Activated CD8-positive, alpha-beta memory T cell treated with anti-CD3 and anti-CD28 coated beads, Interleukin-2, amount 10 ng/mL, durations not matched to agents 7 days and 5 days (primary cell): ENCODE results near the gene ARHGEF37. TPM values are rescaled to one million over a fixed set of nuclear protein-coding genes. Genes with fewer than 3 reads are reported as not detected.
A peak's percentile ranks its signal among the peaks of the same experiment; 100 is the strongest.

Experiments
- ATAC-seq: fragments of 150-1000 bp; cut with Tn5 transposase; one replicate; pipeline ENCODE4 v1.10.0; 2021; ENCODE audit warnings: moderate library complexity
- CTCF ChIA-PET: fragments of 350-600 bp; sonication (Branson Sonifier 250); formaldehyde crosslinking; loops from one replicate; lab custom pipeline; 2021; ENCODE audit warnings: antibody characterized with exemption; lab: Charles Lee
- DNase-seq: peaks from one replicate; pipeline ENCODE4 v3.0.0-alpha.2; 2020
- H3K27ac Mint-ChIP-seq: one replicate; pipeline ENCODE4 v1.8.0; 2021; ENCODE audit warnings: mild to moderate bottlenecking, mixed read lengths
- H3K27me3 Mint-ChIP-seq: one replicate; pipeline ENCODE4 v1.8.0; 2021; ENCODE audit warnings: mixed read lengths
- H3K36me3 Mint-ChIP-seq: one replicate; pipeline ENCODE4 v1.8.0; 2021; ENCODE audit warnings: mild to moderate bottlenecking, mixed read lengths
- H3K4me1 Mint-ChIP-seq: one replicate; pipeline ENCODE4 v1.8.0; 2021; ENCODE audit warnings: mixed read lengths
- H3K4me3 Mint-ChIP-seq: one replicate; pipeline ENCODE4 v1.8.0; 2021; ENCODE audit warnings: mild to moderate bottlenecking, moderate library complexity, mixed read lengths
- H3K9me3 Mint-ChIP-seq: one replicate; pipeline ENCODE4 v1.8.0; 2022; ENCODE audit warnings: low read depth, mixed read lengths
- total RNA-seq, 2 experiments: library from RNA; stranded (reverse); gene quantifications; one replicate each; pipeline ENCODE4 v1.2.3, GENCODE V29; 2021

The ARHGEF37 gene
- total RNA-seq, 2 experiments from 2014 or later, result 0.37 to 1.1 TPM

GRCh38 chr5:149610589-149611255 lies 29.4 kb downstream of the ARHGEF37 start:
- ATAC-seq (no peak), DNase-seq (no peak)
- Mint-ChIP-seq H3K36me3 (no peaks in the 10 kb centered on the region), H3K27me3 (peaks cover 4% of the 10 kb centered on the region), H3K4me3 (no peak overlapping the region), H3K27ac (no peak overlapping the region), H3K9me3 (peaks cover 4% of the 10 kb centered on the region), H3K4me1 (peaks cover 17% of the 10 kb centered on the region)
- CTCF ChIA-PET, result no interaction called here

DNA sequence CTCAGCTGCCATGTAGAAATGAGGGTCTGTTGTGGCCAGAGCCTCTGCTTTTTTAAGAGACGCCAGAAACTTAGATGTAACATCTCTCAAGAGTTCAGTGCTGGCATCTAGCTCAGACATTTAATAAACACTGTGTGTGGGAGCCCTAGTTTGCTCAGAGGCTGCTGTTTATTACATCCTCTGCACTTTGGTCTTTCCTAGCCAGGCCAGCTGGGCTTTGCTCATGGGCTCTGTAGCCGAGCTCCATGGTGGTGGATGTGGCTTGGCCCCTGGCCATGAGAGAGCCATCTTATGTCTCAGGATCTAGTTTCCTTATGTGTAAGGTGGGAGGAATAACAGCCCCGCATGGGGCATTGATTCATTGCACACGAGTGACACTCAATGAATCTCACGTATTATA lies 30.0 kb downstream of the ARHGEF37 start:
- H3K36me3 Mint-ChIP-seq, result no peaks in the 10 kb centered on the region
- CTCF ChIA-PET, result no interaction called here
- H3K4me3 Mint-ChIP-seq, result no peak overlapping the region
- H3K27me3 Mint-ChIP-seq, result peaks cover 4% of the 10 kb centered on the region
- peaks cover 4% of the 10 kb centered on the region for H3K9me3 Mint-ChIP-seq
- ATAC-seq (no peak), DNase-seq (no peak)
- peaks cover 16% of the 10 kb centered on the region for H3K4me1 Mint-ChIP-seq
- H3K27ac Mint-ChIP-seq, result no peak overlapping the region

- DNase-seq, result no peak
- H3K36me3 Mint-ChIP-seq, result no peaks in the 10 kb centered on the region
- H3K4me1 Mint-ChIP-seq, result peaks cover 26% of the 10 kb centered on the region
- no peak for ATAC-seq
- peaks cover 4% of the 10 kb centered on the region for H3K27me3 Mint-ChIP-seq
- H3K4me3 Mint-ChIP-seq, result no peak overlapping the region
- peaks cover 2% of the 10 kb centered on the region for H3K9me3 Mint-ChIP-seq
- CTCF ChIA-PET, result interaction anchor here (0.7 kb wide), 1 partner anchor 391 kb away, joined by 3 read pairs; no protein-coding TSS in a partner anchor
- H3K27ac Mint-ChIP-seq, result no peak overlapping the region
Measured at GRCh38 chr5:149614034-149614907, 33.0 kb downstream of the ARHGEF37 start.

GRCh38 chr5:149615976-149616375 lies 34.7 kb downstream of the ARHGEF37 start:
- ATAC-seq, result no peak
- no peak for DNase-seq
- no peaks in the 10 kb centered on the region for H3K9me3 Mint-ChIP-seq
- no peaks in the 10 kb centered on the region for H3K36me3 Mint-ChIP-seq
- H3K27ac Mint-ChIP-seq, result no peak overlapping the region
- no peak overlapping the region for H3K4me3 Mint-ChIP-seq
- peaks cover 26% of the 10 kb centered on the region for H3K4me1 Mint-ChIP-seq
- H3K27me3 Mint-ChIP-seq, result peaks cover 4% of the 10 kb centered on the region
- CTCF ChIA-PET, result interaction anchor here (1.1 to 3.1 kb wide), 3 partner anchors 51 to 218 kb away, joined by 3 to 13 read pairs (median 4); no protein-coding TSS in a partner anchor

DNA sequence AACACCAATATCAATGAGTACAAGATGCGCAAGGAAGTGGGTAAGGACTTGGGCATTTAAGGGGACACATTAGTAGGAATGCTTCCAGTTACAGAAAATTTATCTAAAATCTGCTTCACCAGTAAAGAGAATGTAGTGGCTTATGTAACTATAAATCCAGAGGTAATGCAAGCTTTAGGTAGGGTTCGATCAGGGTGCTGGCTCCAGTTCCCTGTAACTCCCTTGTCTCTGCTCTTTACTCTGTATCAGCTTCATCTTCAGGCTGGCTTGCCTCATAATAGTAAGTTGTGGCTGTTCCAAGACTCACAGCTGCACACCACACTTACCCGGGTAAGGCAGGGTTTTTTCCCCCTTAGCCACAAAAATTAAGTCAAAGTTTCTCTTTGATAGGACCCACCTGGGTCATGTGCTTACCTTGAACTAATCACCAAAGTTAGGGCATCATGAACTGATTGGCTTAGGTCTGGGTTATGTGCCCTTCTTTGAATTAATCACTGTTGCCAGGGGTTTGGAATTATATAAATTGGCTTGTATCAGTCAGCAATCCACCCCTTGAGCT lies 35.5 kb downstream of the ARHGEF37 start:
- H3K27ac Mint-ChIP-seq, result no peak overlapping the region
- no peak overlapping the region for H3K4me3 Mint-ChIP-seq

DNA sequence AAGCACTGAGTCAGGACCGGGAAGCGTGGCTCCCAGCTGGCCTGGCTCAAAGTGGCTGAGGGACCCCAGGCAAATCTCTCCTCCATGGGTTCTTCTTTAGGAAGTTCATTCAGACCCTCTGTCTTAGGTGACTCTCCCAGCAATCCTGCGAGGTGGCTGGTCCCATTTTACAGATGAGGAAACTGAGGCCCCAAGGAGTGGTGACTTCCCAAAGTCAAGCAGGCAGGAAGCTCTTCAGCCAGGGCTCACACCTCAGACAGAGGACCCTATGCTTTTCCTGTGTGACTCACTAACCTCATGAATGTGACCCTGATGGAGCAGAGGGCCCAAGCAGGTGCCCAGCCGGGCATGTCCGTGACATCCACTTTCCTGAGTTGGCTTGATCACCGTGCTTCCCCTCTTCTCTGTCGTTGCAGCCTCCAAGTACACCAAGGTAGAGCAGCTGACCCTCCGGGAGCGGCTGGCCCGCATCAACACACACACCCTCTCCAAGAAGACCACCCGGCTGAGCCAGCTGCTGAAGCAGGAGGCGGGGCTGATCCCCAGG lies 36.5 kb downstream of the ARHGEF37 start:
- H3K4me3 Mint-ChIP-seq, result no peak overlapping the region
- H3K27me3 Mint-ChIP-seq, result peaks cover 4% of the 10 kb centered on the region
- ATAC-seq, result no peak
- CTCF ChIA-PET, result interaction anchor here (0.8 to 3.1 kb wide), 19 partner anchors 9 to 607 kb away, joined by 3 to 19 read pairs (median 5); no protein-coding TSS in a partner anchor
- no peak overlapping the region for H3K27ac Mint-ChIP-seq
- no peaks in the 10 kb centered on the region for H3K9me3 Mint-ChIP-seq
- H3K36me3 Mint-ChIP-seq, result no peaks in the 10 kb centered on the region
- H3K4me1 Mint-ChIP-seq, result peaks cover 27% of the 10 kb centered on the region
- no peak for DNase-seq

More for the DNA sequence above, 35.5 kb downstream of the ARHGEF37 start:
- Mint-ChIP-seq H3K9me3 (no peaks in the 10 kb centered on the region), H3K27me3 (peaks cover 4% of the 10 kb centered on the region), H3K36me3 (no peaks in the 10 kb centered on the region), H3K4me1 (peaks cover 26% of the 10 kb centered on the region)
- CTCF ChIA-PET, result interaction anchor here (0.8 to 3.1 kb wide), 7 partner anchors 11 to 217 kb away, joined by 3 to 17 read pairs (median 4); no protein-coding TSS in a partner anchor
- ATAC-seq (peak; percentile 60), DNase-seq (no peak)

GRCh38 chr5:149618581-149619248 lies 37.4 kb downstream of the ARHGEF37 start:
- H3K4me3 Mint-ChIP-seq, result no peak overlapping the region
- H3K9me3 Mint-ChIP-seq, result no peaks in the 10 kb centered on the region
- CTCF ChIA-PET, result interaction anchor here (0.6 to 3.1 kb wide), 21 partner anchors 10 to 606 kb away, joined by 3 to 19 read pairs (median 5); no protein-coding TSS in a partner anchor
- H3K4me1 Mint-ChIP-seq, result peaks cover 29% of the 10 kb centered on the region
- no peaks in the 10 kb centered on the region for H3K36me3 Mint-ChIP-seq
- no peak overlapping the region for H3K27ac Mint-ChIP-seq
- DNase-seq, result peak; percentile 57
- H3K27me3 Mint-ChIP-seq, result peaks cover 4% of the 10 kb centered on the region
- peak; percentile 69 for ATAC-seq

GRCh38 chr5:149621415-149622098 lies 40.3 kb downstream of the ARHGEF37 start:
- no peaks in the 10 kb centered on the region for H3K27me3 Mint-ChIP-seq
- CTCF ChIA-PET, result interaction anchor here (0.8 to 2.7 kb wide), 4 partner anchors 12 to 210 kb away, joined by 3 to 13 read pairs (median 4); no protein-coding TSS in a partner anchor
- ATAC-seq (no peak), DNase-seq (no peak)
- no peaks in the 10 kb centered on the region for H3K36me3 Mint-ChIP-seq
- H3K4me3 Mint-ChIP-seq, result no peak overlapping the region
- no peak overlapping the region for H3K27ac Mint-ChIP-seq
- peaks cover 22% of the 10 kb centered on the region for H3K4me1 Mint-ChIP-seq
- no peaks in the 10 kb centered on the region for H3K9me3 Mint-ChIP-seq

DNA sequence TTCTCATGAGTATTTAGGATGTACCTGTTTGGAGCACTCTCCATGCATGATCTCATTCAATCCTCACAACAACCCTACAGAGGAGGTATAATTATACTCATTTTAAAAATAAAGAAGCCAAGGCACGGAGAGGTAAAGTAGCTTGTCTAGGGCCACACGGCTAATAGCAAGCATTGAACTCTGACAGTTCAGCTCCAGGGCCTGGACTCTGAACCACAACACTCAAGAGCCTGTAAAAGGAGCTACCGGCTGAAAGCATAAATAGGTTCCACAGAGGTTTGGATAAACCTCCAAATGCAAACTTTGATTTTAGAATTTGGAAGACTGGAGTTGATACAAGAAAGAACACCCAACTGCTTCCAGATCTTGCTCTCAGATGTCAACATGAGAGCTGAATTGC lies 41.2 kb downstream of the ARHGEF37 start:
- no peak for ATAC-seq

GRCh38 chr5:149623473-149623872 lies 42.2 kb downstream of the ARHGEF37 start:
- H3K27me3 Mint-ChIP-seq, result no peaks in the 10 kb centered on the region
- no peak overlapping the region for H3K4me3 Mint-ChIP-seq

More for the DNA sequence above, 41.2 kb downstream of the ARHGEF37 start:
- no peaks in the 10 kb centered on the region for H3K9me3 Mint-ChIP-seq
- no peak for DNase-seq
- H3K27me3 Mint-ChIP-seq, result no peaks in the 10 kb centered on the region
- no peak overlapping the region for H3K27ac Mint-ChIP-seq
- H3K4me3 Mint-ChIP-seq, result no peak overlapping the region
- CTCF ChIA-PET, result interaction anchor here (1.1 to 3.1 kb wide), 8 partner anchors 12 to 340 kb away, joined by 3 to 13 read pairs (median 3); no protein-coding TSS in a partner anchor
- H3K4me1 Mint-ChIP-seq, result peaks cover 13% of the 10 kb centered on the region
- no peaks in the 10 kb centered on the region for H3K36me3 Mint-ChIP-seq

DNA sequence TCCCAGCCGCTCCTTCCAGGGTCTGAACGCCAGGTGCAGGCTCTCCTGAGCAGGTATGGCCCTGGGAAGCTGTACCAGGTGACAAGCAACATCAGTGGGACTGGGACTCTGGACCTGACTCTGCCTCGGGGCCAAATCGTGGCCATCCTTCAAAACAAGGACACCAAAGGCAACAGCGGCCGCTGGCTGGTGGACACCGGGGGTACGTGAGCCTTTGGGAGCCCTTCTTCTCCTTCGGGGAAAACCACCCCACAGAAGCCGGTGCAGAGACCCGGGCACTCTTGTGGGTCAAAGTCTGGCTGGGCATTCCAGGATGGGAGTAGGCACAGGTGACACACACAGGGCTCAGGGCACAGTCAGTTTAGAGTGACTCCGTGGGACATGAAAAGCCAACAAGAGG lies 45.8 kb downstream of the ARHGEF37 start:
- Mint-ChIP-seq H3K27ac (no peak overlapping the region), H3K9me3 (no peaks in the 10 kb centered on the region), H3K4me1 (peaks cover 3% of the 10 kb centered on the region), H3K4me3 (no peak overlapping the region), H3K36me3 (no peaks in the 10 kb centered on the region), H3K27me3 (no peaks in the 10 kb centered on the region)
- CTCF ChIA-PET, result no interaction called here
- DNase-seq, result no peak
- no peak for ATAC-seq

More at GRCh38 chr5:149623473-149623872, 42.2 kb downstream of the ARHGEF37 start:
- H3K36me3 Mint-ChIP-seq, result no peaks in the 10 kb centered on the region
- peaks cover 7% of the 10 kb centered on the region for H3K4me1 Mint-ChIP-seq
- no peaks in the 10 kb centered on the region for H3K9me3 Mint-ChIP-seq
- no peak overlapping the region for H3K27ac Mint-ChIP-seq
- ATAC-seq, result no peak
- DNase-seq, result no peak
- CTCF ChIA-PET, result interaction anchor here (1.1 to 3.1 kb wide), 5 partner anchors 13 to 339 kb away, joined by 3 to 11 read pairs (median 3); no protein-coding TSS in a partner anchor

DNA sequence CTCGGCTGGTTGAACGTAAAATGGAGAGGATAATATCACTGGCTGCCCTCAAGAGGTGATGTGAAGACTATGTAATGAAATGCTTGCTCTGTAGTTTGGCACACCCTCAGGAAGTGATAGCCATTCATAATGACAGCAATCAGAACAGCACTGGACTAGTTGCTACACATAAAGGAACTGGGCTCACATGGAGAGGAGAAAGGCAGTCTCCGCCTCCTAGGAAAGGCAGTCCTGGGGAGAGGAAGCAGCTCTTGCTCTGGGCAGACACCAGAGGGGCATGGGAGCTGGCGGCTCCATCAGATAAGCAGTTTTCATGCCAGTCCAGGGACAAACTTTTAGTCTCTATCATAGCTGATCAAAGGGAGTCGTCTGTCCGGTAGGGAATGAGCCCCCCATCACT lies 46.9 kb downstream of the ARHGEF37 start:
- peaks cover 10% of the 10 kb centered on the region for H3K4me1 Mint-ChIP-seq
- no peaks in the 10 kb centered on the region for H3K9me3 Mint-ChIP-seq
- ATAC-seq (no peak), DNase-seq (no peak)
- no peaks in the 10 kb centered on the region for H3K27me3 Mint-ChIP-seq
- no peak overlapping the region for H3K4me3 Mint-ChIP-seq
- H3K27ac Mint-ChIP-seq, result no peak overlapping the region
- no peaks in the 10 kb centered on the region for H3K36me3 Mint-ChIP-seq
- CTCF ChIA-PET, result interaction anchor here (1.2 kb wide), 1 partner anchor 9 kb away, joined by 4 read pairs; no protein-coding TSS in a partner anchor
